SJSA1 (cell line): ENCODE measurements around the gene NPLOC4. TPM values are rescaled to one million over a fixed set of nuclear protein-coding genes. Genes with fewer than 3 reads are reported as not detected.

Experiments
- DNase-seq, 2 experiments: peaks; one replicate each; pipeline ENCODE4 v3.0.0-alpha.2; 2015 to 2020; ENCODE audit warnings: low spot score in 2 of 2, low read depth in 1 of 2
- H3K27ac ChIP-seq: fragments of 250-450 bp; sonication (Bioruptor Pico); 2 replicates; pipeline ENCODE4 v1.5.1; 2020; ENCODE audit warnings: mild to moderate bottlenecking, moderate library complexity
- H3K27me3 ChIP-seq: fragments of 250-450 bp; sonication (Bioruptor Pico); replicated peaks from 2 replicates; pipeline ENCODE4 v1.5.1; 2020; ENCODE audit warnings: mild to moderate bottlenecking, moderate library complexity
- H3K36me3 ChIP-seq: fragments of 250-450 bp; sonication (Bioruptor Pico); 2 replicates; pipeline ENCODE4 v1.5.1; 2020; ENCODE audit warnings: mild to moderate bottlenecking
- H3K4me1 ChIP-seq: fragments of 250-450 bp; sonication (Bioruptor Pico); replicated peaks from 2 replicates; pipeline ENCODE4 v1.6.1; 2021; ENCODE audit warnings: mild to moderate bottlenecking
- H3K4me3 ChIP-seq: fragments of 250-450 bp; sonication (Bioruptor Pico); 2 replicates; pipeline ENCODE4 v1.5.1; 2020; ENCODE audit warnings: mild to moderate bottlenecking
- H3K9me3 ChIP-seq: fragments of 250-450 bp; sonication (Bioruptor Pico); replicated peaks from 2 replicates; pipeline ENCODE4 v1.5.1; 2020; ENCODE audit warnings: mild to moderate bottlenecking
- total RNA-seq: library from RNA; depleted of rRNA; stranded (reverse); fragments of >200 nt; shearing (Covaris generic); gene quantifications from 2 replicates; pipeline ENCODE4 v1.2.3, GENCODE V29; 2014

NPLOC4 gene
- total RNA-seq, 1 experiment from 2014 or later, result 111 TPM

- no peak for DNase-seq
- no peaks in the 10 kb centered on the region for H3K9me3 ChIP-seq
- H3K4me1 ChIP-seq, result peaks cover 2% of the 10 kb centered on the region
- H3K27me3 ChIP-seq, result no peaks in the 10 kb centered on the region
- H3K27ac ChIP-seq, result no peak overlapping the region
- H3K4me3 ChIP-seq, result no peak overlapping the region
- H3K36me3 ChIP-seq, result peaks cover 78% of the 10 kb centered on the region
Measured at GRCh38 chr17:81672954-81673353, 36.0 kb upstream of the NPLOC4 start.

DNA sequence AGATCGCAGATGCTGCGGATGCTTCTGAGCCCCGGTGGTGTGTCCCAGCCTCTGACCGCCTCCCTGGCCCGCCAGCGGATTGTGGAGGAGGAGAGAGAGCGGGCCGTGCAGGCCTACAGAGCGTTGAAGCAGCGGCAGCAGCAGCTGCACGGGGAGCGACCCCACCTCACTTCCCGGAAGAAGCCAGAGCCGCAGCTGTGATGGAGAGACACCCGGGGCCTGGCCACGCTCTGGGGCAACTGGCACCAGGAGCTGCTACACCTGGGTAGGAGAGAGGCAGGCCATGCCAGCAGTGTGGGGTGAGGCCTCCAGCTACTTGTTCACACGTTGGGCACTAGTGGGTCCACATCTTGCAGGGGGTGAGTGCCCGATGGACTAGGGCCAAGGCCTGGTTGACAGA is 35.6 kb upstream of the NPLOC4 start:
- H3K27me3 ChIP-seq, result no peaks in the 10 kb centered on the region
- peaks cover 6% of the 10 kb centered on the region for H3K4me1 ChIP-seq
- peaks cover 82% of the 10 kb centered on the region for H3K36me3 ChIP-seq
- H3K27ac ChIP-seq, result no peak overlapping the region
- DNase-seq, result no peak
- H3K9me3 ChIP-seq, result no peaks in the 10 kb centered on the region
- H3K4me3 ChIP-seq, result no peak overlapping the region

- no peak for DNase-seq
- no peaks in the 10 kb centered on the region for H3K27me3 ChIP-seq
- peak overlapping the region; percentile 85 for H3K4me3 ChIP-seq
- no peaks in the 10 kb centered on the region for H3K9me3 ChIP-seq
- peaks cover 23% of the 10 kb centered on the region for H3K4me1 ChIP-seq
- no peak overlapping the region for H3K27ac ChIP-seq
- H3K36me3 ChIP-seq, result peaks cover 78% of the 10 kb centered on the region
Measured at GRCh38 chr17:81667754-81668153, 30.8 kb upstream of the NPLOC4 start.

GRCh38 chr17:81666342-81667191 is 29.7 kb upstream of the NPLOC4 start, which contains the start of the genes CCDC137 and OXLD1:
Gene CCDC137, plus strand, starts transcription at chr17:81666737. Its CDS starts 30 bp downstream, at chr17:81666767.
Gene OXLD1, minus strand, starts transcription at chr17:81666605. Its CDS starts 28 bp downstream, at chr17:81666577.
- Histone ChIP-seq H3K27me3 (no peaks in the 10 kb centered on the region), H3K9me3 (no peaks in the 10 kb centered on the region), H3K36me3 (peaks cover 67% of the 10 kb centered on the region), H3K4me3 (peak within 1 kb of the TSS; percentile 85), H3K27ac (peak within 1 kb of the TSS; percentile 58), H3K4me1 (peaks cover 23% of the 10 kb centered on the region)
- DNase-seq, result peak; percentile 95 to 99

- Histone ChIP-seq H3K27ac (peak overlapping the region; percentile 58), H3K36me3 (peaks cover 61% of the 10 kb centered on the region), H3K4me3 (peak overlapping the region; percentile 85), H3K9me3 (no peaks in the 10 kb centered on the region), H3K27me3 (no peaks in the 10 kb centered on the region), H3K4me1 (peaks cover 23% of the 10 kb centered on the region)
- DNase-seq, result peak in 1 of 2 experiments; percentile 66
Measured at GRCh38 chr17:81666092-81666341, 29.1 kb upstream of the NPLOC4 start.

DNA sequence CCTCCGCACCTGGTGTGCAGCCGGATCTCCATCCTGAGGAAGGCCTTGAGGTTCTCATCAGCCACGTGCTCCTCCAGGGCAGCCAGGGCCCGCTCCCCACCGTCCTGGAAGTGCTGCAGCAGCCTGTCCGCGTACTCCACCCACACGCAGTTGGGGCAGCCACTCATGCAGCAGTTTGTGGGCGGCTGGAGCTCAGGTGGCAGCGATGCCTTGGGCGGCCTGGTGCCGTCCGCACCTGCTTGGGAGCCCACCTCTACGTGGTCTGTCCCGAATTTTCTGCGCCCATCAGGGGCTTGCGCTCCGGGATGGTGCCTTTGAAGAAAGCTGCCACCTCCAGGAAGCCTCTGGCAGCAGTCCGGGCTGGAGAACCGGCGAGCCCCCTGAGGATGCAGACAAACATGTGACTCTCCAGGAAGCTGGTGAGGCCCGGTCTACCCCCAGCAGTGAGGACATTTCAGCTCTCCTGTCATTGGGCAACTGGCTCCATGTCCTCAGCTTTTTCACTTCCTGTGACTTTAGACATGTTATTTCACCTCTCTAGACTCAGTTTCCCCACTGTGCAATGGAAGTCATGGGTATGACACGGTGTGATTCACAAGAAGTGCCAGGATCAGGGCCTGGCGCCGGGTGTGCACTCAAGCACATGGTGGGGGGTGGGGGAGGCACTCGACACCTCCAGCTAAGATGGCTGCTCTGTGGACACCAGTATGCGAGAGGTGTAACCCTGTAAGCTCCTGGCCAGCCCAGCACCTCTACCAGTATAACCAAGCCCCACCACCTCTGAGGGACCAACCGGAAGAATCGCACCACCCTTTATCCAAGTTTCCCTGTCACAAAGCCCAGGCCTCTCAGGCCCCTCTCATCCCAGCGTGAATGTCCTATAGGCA is 28.5 kb upstream of the NPLOC4 start:
- DNase-seq, result peak in 1 of 2 experiments; percentile 64

GRCh38 chr17:81664051-81664470 is 27.1 kb upstream of the NPLOC4 start:
- DNase-seq, result peak in 1 of 2 experiments; percentile 47
- no peak overlapping the region for H3K4me3 ChIP-seq
- no peaks in the 10 kb centered on the region for H3K9me3 ChIP-seq
- no peaks in the 10 kb centered on the region for H3K27me3 ChIP-seq
- peaks cover 41% of the 10 kb centered on the region for H3K36me3 ChIP-seq
- no peak overlapping the region for H3K27ac ChIP-seq
- H3K4me1 ChIP-seq, result peaks cover 23% of the 10 kb centered on the region

More for the DNA sequence above, 28.5 kb upstream of the NPLOC4 start:
- Histone ChIP-seq H3K36me3 (peaks cover 55% of the 10 kb centered on the region), H3K4me1 (peaks cover 23% of the 10 kb centered on the region), H3K9me3 (no peaks in the 10 kb centered on the region), H3K4me3 (peak overlapping the region; percentile 85), H3K27ac (peak overlapping the region; percentile 58), H3K27me3 (no peaks in the 10 kb centered on the region)

GRCh38 chr17:81662002-81662401 is 25.1 kb upstream of the NPLOC4 start:
- Histone ChIP-seq H3K27ac (no peak overlapping the region), H3K36me3 (peaks cover 25% of the 10 kb centered on the region), H3K27me3 (no peaks in the 10 kb centered on the region), H3K9me3 (no peaks in the 10 kb centered on the region), H3K4me1 (peaks cover 12% of the 10 kb centered on the region), H3K4me3 (no peak overlapping the region)
- DNase-seq, result no peak

DNA sequence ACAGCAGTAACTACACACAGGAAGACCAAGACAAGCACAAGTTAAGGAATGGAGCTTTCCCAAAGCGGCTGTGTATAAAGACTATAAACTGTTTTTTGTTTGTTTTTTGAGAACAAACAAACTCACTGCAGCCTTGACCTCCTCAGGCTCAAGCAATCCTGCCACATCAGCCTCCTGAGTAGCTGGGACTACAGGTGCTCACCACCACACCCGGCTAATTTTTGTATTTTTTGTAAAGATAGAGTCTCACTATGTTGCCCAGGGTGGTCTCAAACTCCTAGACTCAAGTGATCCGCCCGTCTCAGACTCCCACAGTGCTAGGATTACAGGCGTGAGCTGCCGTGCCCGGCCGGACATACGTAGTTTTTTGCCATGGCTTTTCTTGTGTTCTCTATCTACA is 23.5 kb upstream of the NPLOC4 start:
- no peak for DNase-seq
- Histone ChIP-seq H3K36me3 (peaks cover 15% of the 10 kb centered on the region), H3K4me3 (no peak overlapping the region), H3K9me3 (no peaks in the 10 kb centered on the region), H3K27me3 (no peaks in the 10 kb centered on the region), H3K27ac (no peak overlapping the region), H3K4me1 (peaks cover 6% of the 10 kb centered on the region)

GRCh38 chr17:81659038-81659437 is 22.1 kb upstream of the NPLOC4 start:
- Histone ChIP-seq H3K4me1 (no peaks in the 10 kb centered on the region), H3K9me3 (no peaks in the 10 kb centered on the region), H3K4me3 (no peak overlapping the region), H3K27me3 (no peaks in the 10 kb centered on the region), H3K27ac (no peak overlapping the region), H3K36me3 (peaks cover under 1% of the 10 kb centered on the region; the same call in 1 of the 2 replicates)
- DNase-seq, result no peak

DNA sequence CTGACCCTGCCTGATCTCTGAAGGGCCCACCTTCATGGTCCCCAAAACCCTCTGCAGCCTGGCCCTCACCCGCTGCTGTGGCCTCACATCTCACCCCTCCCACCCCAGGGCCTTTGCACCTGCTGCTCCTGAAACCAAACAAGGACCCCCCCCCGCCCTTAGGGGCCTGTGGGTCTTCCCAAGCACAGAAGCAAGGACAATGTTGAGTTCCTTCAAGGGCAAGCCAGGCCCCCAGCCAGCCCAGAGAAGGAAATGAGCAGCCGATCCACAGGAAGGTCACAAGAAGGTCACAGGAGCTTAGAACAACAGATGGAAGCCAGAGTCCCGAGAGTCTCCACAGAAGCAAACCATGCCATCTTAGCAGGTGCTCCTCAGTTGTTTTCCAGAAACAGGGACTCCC is 19.9 kb upstream of the NPLOC4 start:
- Histone ChIP-seq H3K27me3 (no peaks in the 10 kb centered on the region), H3K4me3 (no peak overlapping the region), H3K4me1 (no peaks in the 10 kb centered on the region), H3K9me3 (no peaks in the 10 kb centered on the region), H3K27ac (no peak overlapping the region), H3K36me3 (no peaks in the 10 kb centered on the region)
- no peak for DNase-seq

- Histone ChIP-seq H3K27ac (no peak within 1 kb of the TSS), H3K27me3 (no peaks in the 10 kb centered on the region), H3K4me3 (no peak within 1 kb of the TSS), H3K9me3 (no peaks in the 10 kb centered on the region), H3K36me3 (no peaks in the 10 kb centered on the region), H3K4me1 (no peaks in the 10 kb centered on the region)
- no peak for DNase-seq
Measured at GRCh38 chr17:81656118-81656743, 19.3 kb upstream of the NPLOC4 start, which contains the start of gene PDE6G. Gene PDE6G, minus strand, starts transcription at chr17:81656542. Its CDS starts 3,237 bp downstream, at chr17:81653305.

DNA sequence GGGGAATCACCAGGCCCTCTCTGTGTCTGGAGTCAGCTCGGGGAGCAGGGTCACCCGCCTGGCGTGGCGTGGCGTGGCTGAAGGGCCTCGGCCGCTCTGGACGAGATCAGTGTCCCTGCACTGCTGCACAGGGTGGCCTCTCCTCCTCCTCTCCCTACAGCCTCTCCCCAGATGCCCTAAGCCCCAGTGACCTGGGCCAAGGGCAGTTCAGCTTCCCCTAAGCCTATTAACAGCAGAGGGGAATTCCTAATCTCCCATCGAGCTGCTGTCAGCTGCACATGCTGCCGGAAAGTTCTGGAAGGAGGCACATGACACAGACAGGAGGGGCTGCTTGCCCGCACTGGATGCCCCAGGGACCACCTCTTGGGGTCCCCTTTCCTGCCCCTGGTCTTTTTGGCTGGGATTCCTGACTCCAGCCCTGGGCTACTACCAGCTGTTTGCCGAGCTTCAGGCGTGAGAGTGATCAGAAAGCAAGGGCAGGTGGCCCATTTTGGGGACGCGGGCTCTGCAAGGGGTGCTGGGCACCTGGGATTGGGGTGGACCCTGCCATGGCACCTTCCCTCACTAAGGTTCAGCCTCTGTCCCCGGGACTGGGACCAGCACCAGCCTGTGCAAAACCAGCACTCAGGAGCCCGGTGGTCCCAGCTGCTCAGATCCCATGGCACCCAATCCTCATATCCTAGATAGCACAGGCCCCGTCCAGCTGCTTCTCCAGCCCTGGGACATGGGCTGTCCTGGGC is 18.6 kb upstream of the NPLOC4 start:
- no peak for DNase-seq
- Histone ChIP-seq H3K4me3 (no peak overlapping the region), H3K36me3 (no peaks in the 10 kb centered on the region), H3K27me3 (no peaks in the 10 kb centered on the region), H3K27ac (no peak overlapping the region), H3K4me1 (no peaks in the 10 kb centered on the region), H3K9me3 (no peaks in the 10 kb centered on the region)
